K562 (cell line): ENCODE results near the gene SLC1A1. TPM values are rescaled to one million over a fixed set of nuclear protein-coding genes. Genes with fewer than 3 reads are reported as not detected.

Experiments used
- ATAC-seq: fragments of 200-7000 bp; cut with Tn5 transposase; 3 replicates; pipeline ENCODE4 v1.9.1; 2020; ENCODE audit warnings: moderate library complexity
- BruUV-seq: library from RNA; stranded (reverse); fragments of 400-500 nt; replicated peaks from 2 replicates; lab custom pipeline; 2021; lab: Mats Ljungman, UMichigan
- CTCF ChIA-PET: fragments of 300-600 bp; formaldehyde crosslinking; extraction: SDS; loops from one replicate; lab custom pipeline; 2021; ENCODE audit warnings: low intra/inter-chr PET ratio; lab: Yijun Ruan, JAX
- POLR2A ChIA-PET: fragments of 300-600, 350-650 bp; sonication (Branson Sonifier 250); formaldehyde crosslinking; extraction: SDS; loops from one replicate; lab custom pipeline; 2021; ENCODE audit warnings: antibody characterized with exemption, inconsistent platforms; lab: Yijun Ruan, JAX
- DNase-seq, 4 experiments: peaks; one replicate each; pipeline versions ENCODE4 v3.0.0 to v3.0.0-alpha.2; 2011 to 2018; ENCODE audit warnings: low spot score in 3 of 4, mixed read lengths in 3 of 4; ENCODE audit errors: extremely low read depth in 1 of 4
- FAIRE-seq: peaks from 2 replicates; lab custom pipeline; 2011; peaks lifted over from hg19 to GRCh38; lab: Jason Lieb, UNC
- H2AFZ ChIP-seq: 2 replicates; pipeline ENCODE4 v1.6.0; 2011; ENCODE audit warnings: low read depth, low read length, control low read depth, inconsistent platforms
- H3K27ac ChIP-seq: fragments of 200-600 bp; 3 replicates; pipeline ENCODE4 v1.8.0; 2011; ENCODE audit warnings: low read depth, mild to moderate bottlenecking, control low read depth, inconsistent platforms, low read length, moderate library complexity, mixed read lengths; ENCODE audit errors: extremely low read depth
- H3K27me3 ChIP-seq, 2 experiments: fragments of 300-600 bp in 1 of 2; 2 replicates in 1 of 2; 3 replicates in 1 of 2; pipeline versions ENCODE4 v1.6.0 to v1.8.0; 2011; ENCODE audit warnings: inconsistent platforms in 2 of 2, low read length in 2 of 2, mild to moderate bottlenecking in 1 of 2, mixed read lengths in 1 of 2, moderate library complexity in 1 of 2; ENCODE audit not compliant: control insufficient read depth in 2 of 2, insufficient read depth in 2 of 2
- H3K36me3 ChIP-seq: fragments of 300-600 bp; 3 replicates; pipeline ENCODE4 v1.8.0; 2011; ENCODE audit warnings: mild to moderate bottlenecking, low read length, inconsistent platforms; ENCODE audit not compliant: control insufficient read depth, insufficient read depth
- H3K4me1 ChIP-seq, 2 experiments: fragments of 200-600 bp in 1 of 2; replicated peaks in 1 of 2; 2 replicates in 1 of 2; 3 replicates in 1 of 2; pipeline versions ENCODE4 v1.5.1 to v1.8.0; 2011; ENCODE audit warnings: inconsistent platforms in 2 of 2, low read length in 2 of 2, mild to moderate bottlenecking in 1 of 2, mixed read lengths in 1 of 2, moderate library complexity in 1 of 2; ENCODE audit not compliant: control insufficient read depth in 2 of 2, insufficient read depth in 2 of 2
- H3K4me2 ChIP-seq: 2 replicates; pipeline ENCODE4 v1.6.1; 2011; ENCODE audit warnings: low read length, control low read depth, inconsistent platforms, mixed read lengths; ENCODE audit not compliant: insufficient read depth
- H3K4me3 ChIP-seq: fragments of 200-600 bp; sonication (generic), shearing (Covaris generic); 2 replicates; pipeline ENCODE4 v1.5.1; 2016; ENCODE audit warnings: control low read depth, inconsistent platforms
- H3K79me2 ChIP-seq: fragments of 200-600 bp; 3 replicates; pipeline ENCODE4 v1.8.0; 2011; ENCODE audit warnings: low read length, inconsistent platforms; ENCODE audit not compliant: control insufficient read depth, insufficient read depth
- H3K9ac ChIP-seq, 2 experiments: 2 replicates each; pipeline versions ENCODE4 v1.6.0 to v1.6.1; 2011; ENCODE audit warnings: low read depth in 2 of 2, low read length in 2 of 2, control low read depth in 1 of 2, inconsistent platforms in 1 of 2, mild to moderate bottlenecking in 1 of 2, mixed read lengths in 1 of 2; ENCODE audit not compliant: insufficient read depth in 1 of 2
- H3K9me1 ChIP-seq: one replicate; pipeline ENCODE4 v1.6.0; 2011; ENCODE audit warnings: inconsistent platforms, mild to moderate bottlenecking, low read length, moderate library complexity; ENCODE audit not compliant: control insufficient read depth, insufficient read depth
- H3K9me3 ChIP-seq: replicated peaks from 2 replicates; pipeline ENCODE4 v1.5.1; 2011; ENCODE audit warnings: low read depth, low read length, inconsistent platforms; ENCODE audit not compliant: control insufficient read depth, insufficient read depth
- H4K20me1 ChIP-seq: replicated peaks from 2 replicates; pipeline ENCODE4 v1.6.1; 2011; ENCODE audit warnings: low read length, inconsistent platforms, mixed read lengths; ENCODE audit not compliant: control insufficient read depth, insufficient read depth
- BMI1 ChIP-seq: fragments of 150-350 bp; IDR thresholded peaks from 2 replicates; pipeline ENCODE4 v1.6.1; 2014; ENCODE audit warnings: low read length
- DACH1 ChIP-seq: fragments of 450-650 bp; IDR thresholded peaks from 2 replicates; pipeline ENCODE4 v1.6.1; 2018; ENCODE audit not compliant: partially characterized antibody
- FUS ChIP-seq: fragments of 200-400 bp; formaldehyde crosslinking; optimal IDR thresholded peaks from 2 replicates; pipeline ENCODE3; 2017; ENCODE audit warnings: low read depth, low read length
- GABPA ChIP-seq: fragments of 200-800 bp; sonication (Bioruptor generic); conservative IDR thresholded peaks from 2 replicates; pipeline ENCODE4 v1.6.1; 2016; ENCODE audit warnings: low read depth, missing genetic modification characterization, missing compliant biosample characterization
- MIER1 ChIP-seq: fragments of 450-650 bp; IDR thresholded peaks from 2 replicates; pipeline ENCODE4 v1.6.1; 2016; ENCODE audit warnings: antibody characterized with exemption, mild to moderate bottlenecking, low read depth
- NCOA6 ChIP-seq: fragments of 450-650 bp; IDR thresholded peaks from 2 replicates; pipeline ENCODE4 v1.6.1; 2017; ENCODE audit warnings: mild to moderate bottlenecking
- POLR2B ChIP-seq: fragments of 450-650 bp; IDR thresholded peaks from 2 replicates; pipeline ENCODE4 v1.6.1; 2018; ENCODE audit warnings: low read depth; ENCODE audit not compliant: partially characterized antibody
- SMARCA4 ChIP-seq: fragments of 450-650 bp; IDR thresholded peaks from 2 replicates; pipeline ENCODE4 v1.6.1; 2016
- SP2 ChIP-seq: IDR thresholded peaks from 2 replicates; pipeline ENCODE4 v1.6.1; 2011; ENCODE audit warnings: mild to moderate bottlenecking, low read depth, low read length, moderate library complexity; ENCODE audit not compliant: poor library complexity, severe bottlenecking; ENCODE audit errors: extremely low read depth
- XRCC4 ChIP-seq: IDR thresholded peaks from one replicate; pipeline ENCODE4 v1.6.1; 2011; ENCODE audit not compliant: insufficient read depth, insufficient read length; ENCODE audit errors: extremely low read depth
- ZNF699 ChIP-seq: fragments of 250-450 bp; sonication (Bioruptor Pico); IDR thresholded peaks from 2 replicates; pipeline ENCODE4 v1.8.0; 2021; ENCODE audit warnings: mild to moderate bottlenecking, moderate library complexity; ENCODE audit not compliant: insufficient replicate concordance
- WGBS: fragments of 100-300 bp; shearing (Covaris generic); methylation state at CpG from one replicate; pipeline ENCODE4 v1.1.6; 2016; ENCODE audit warnings: low coverage, mixed read lengths; ENCODE audit not compliant: insufficient coverage; ENCODE audit errors: missing lambda C conversion rate; 5-methylcytosine and 5-hydroxymethylcytosine counted together
- in situ Hi-C: fragments of 300-500 bp; cut with MboI; formaldehyde crosslinking; loops from 4 replicates; pipeline ENCODE4 v1.15.0; 2018; ENCODE audit warnings: inconsistent platforms, mixed read lengths
- intact Hi-C: fragments of 100-400 bp; cut with micrococcal nuclease; formaldehyde crosslinking; loops from 2 replicates; pipeline ENCODE4 v1.14.2; 2022
- polyA plus RNA-seq, 8 experiments: library from polyadenylated mRNA; depleted of rRNA in 4 of 8; stranded (reverse) in 5 of 8; unstranded in 3 of 8; fragments of >200 nt; fragmentation: Nextera tagmentation in 2 of 8; fragmentation: Illumina TruSeq in 1 of 8; extraction: Ambion mirVana in 2 of 8; extraction: Trizol in 1 of 8; gene quantifications; 2 replicates each; pipeline versions ENCODE4 v1.2.1 to v1.2.3, GENCODE V29; 2011 to 2014; ENCODE audit warnings: inconsistent platforms in 1 of 8, missing spikeins in 1 of 8
- total RNA-seq, 7 experiments: library from RNA; depleted of rRNA in 6 of 7; stranded (reverse); fragments of >200 nt in 6 of 7; fragmentation: Illumina TruSeq in 2 of 7; extraction: Trizol in 2 of 7; gene quantifications; 2 replicates each; pipeline versions ENCODE4 v1.2.1 to v1.2.3, GENCODE V29; 2011 to 2021; ENCODE audit warnings: low replicate concordance in 1 of 7

SLC1A1 gene
- total and polyA plus RNA-seq, 9 of the 15 experiments (the other 6 are each of a cell fraction or from before 2014, with no cell fraction given), result 0.11 to 0.16 TPM; not detected in 7

DNA sequence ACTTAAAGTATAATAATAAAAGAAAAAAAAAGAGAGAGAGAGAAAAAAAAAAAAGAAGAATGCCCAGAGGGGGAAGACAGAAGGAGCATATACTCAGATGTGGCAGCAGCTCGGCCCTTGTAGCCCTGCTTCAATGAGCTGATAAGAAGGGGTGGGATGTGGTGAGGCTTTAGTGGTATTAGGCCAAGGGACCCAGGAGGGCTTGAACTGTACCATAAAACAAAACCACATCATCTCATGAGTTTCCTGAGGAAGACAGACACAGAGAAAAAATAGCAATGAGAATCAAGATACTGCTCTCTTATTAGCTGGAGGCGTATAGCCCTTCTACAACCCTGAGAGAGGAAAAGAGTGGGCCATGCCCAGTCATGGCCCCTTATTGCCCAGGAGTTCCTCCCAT is 72.8 kb downstream of the SLC1A1 start:
- DNase-seq (no peak), FAIRE-seq (no peak)
- CTCF ChIA-PET, result no interaction called here
- Histone ChIP-seq H3K9me1 (no peaks in the 10 kb centered on the region), H3K27me3 (peaks cover 0 to 5% of the 10 kb centered on the region in 2 experiments; a peak in 1 of 5 replicates), H3K27ac (no peak overlapping the region), H3K9me3 (no peaks in the 10 kb centered on the region), H3K9ac (no peak overlapping the region), H2AFZ (no peak overlapping the region)
- intact Hi-C loops, result no loop called here
- TF ChIP-seq MIER1 (no peak), NCOA6 (no peak), SP2 (no peak), XRCC4 (no peak), GABPA (tag) (no peak), POLR2B (no peak), ZNF699 (no peak), SMARCA4 (no peak), DACH1 (no peak), FUS (no peak), BMI1 (no peak)
- TF ChIP-seq, all 486 proteins: peak for 0
- Histone ChIP-seq H3K4me3 (no peak overlapping the region), H4K20me1 (no peaks in the 10 kb centered on the region; the same call in 1 of the 2 replicates), H3K4me2 (no peak overlapping the region), H3K36me3 (no peaks in the 10 kb centered on the region), H3K4me1 (no peaks in the 10 kb centered on the region; a peak in 1 of 5 replicates), H3K79me2 (no peaks in the 10 kb centered on the region)
- POLR2A ChIA-PET, result no interaction called here
- 0% methylated on average over 1 of the region's 2 CpGs for WGBS
- no TSS peak for BruUV-seq
- ATAC-seq, result no peak
- in situ Hi-C loops, result no loop called here
